Lung (tissue), 12 donors: Measurements from ENCODE around the gene SUCLG1. TPM values are rescaled to one million over a fixed set of nuclear protein-coding genes. Genes with fewer than 3 reads are reported as not detected.

ENCODE experiments used
- ATAC-seq: fragments of 200-7000 bp; cut with Tn5 transposase; one replicate; pipeline ENCODE4 v1.9.1; 2020; ENCODE audit warnings: moderate number of reproducible peaks; ENCODE audit not compliant: insufficient read depth, low FRiP score
- DNase-seq, 3 donors: peaks; one replicate each; pipeline ENCODE4 v3.0.0-alpha.2; 2013 to 2017
- H3K27ac ChIP-seq, 2 donors: one replicate each; pipeline ENCODE4 v1.5.1; 2013; ENCODE audit warnings: mild to moderate bottlenecking in 2 of 2, moderate library complexity in 2 of 2, control low read depth in 1 of 2, inconsistent platforms in 1 of 2, low read depth in 1 of 2, low read length in 1 of 2
- H3K27me3 ChIP-seq, 3 donors: one replicate each; pipeline ENCODE4 v1.5.1; 2013; ENCODE audit warnings: low read length in 2 of 3; ENCODE audit not compliant: control insufficient read depth in 3 of 3, insufficient read depth in 3 of 3
- H3K36me3 ChIP-seq, 4 donors: one replicate each; pipeline ENCODE4 v1.5.1; 2013; ENCODE audit warnings: low read length in 4 of 4, mild to moderate bottlenecking in 1 of 4, moderate library complexity in 1 of 4; ENCODE audit not compliant: control insufficient read depth in 4 of 4, insufficient read depth in 4 of 4
- H3K4me1 ChIP-seq, 5 donors: one replicate each; pipeline ENCODE4 v1.5.1; 2013; ENCODE audit warnings: low read length in 5 of 5, mild to moderate bottlenecking in 2 of 5, moderate library complexity in 1 of 5; ENCODE audit not compliant: control insufficient read depth in 5 of 5, insufficient read depth in 5 of 5
- H3K4me3 ChIP-seq: one replicate; pipeline ENCODE4 v1.5.1; 2013; ENCODE audit warnings: mild to moderate bottlenecking, control low read depth, moderate library complexity
- H3K9ac ChIP-seq, 2 donors: one replicate each; pipeline ENCODE4 v1.5.1; 2013; ENCODE audit warnings: low read length in 2 of 2, control low read depth in 1 of 2; ENCODE audit not compliant: insufficient read depth in 1 of 2
- H3K9me3 ChIP-seq, 4 donors: one replicate each; pipeline ENCODE4 v1.5.1; 2013; ENCODE audit warnings: low read length in 3 of 4, mild to moderate bottlenecking in 1 of 4, moderate library complexity in 1 of 4; ENCODE audit not compliant: control insufficient read depth in 4 of 4, insufficient read depth in 3 of 4
- WGBS, 2 donors: extraction: QIAGEN DNeasy Blood & Tissue Kit; methylation state at CpG; one replicate each; pipeline ENCODE4 v1.1.7; 2013; 5-methylcytosine and 5-hydroxymethylcytosine counted together
- polyA plus RNA-seq, 2 donors: library from polyadenylated mRNA; stranded (reverse); fragments of 200-250 nt; gene quantifications; one replicate each; pipeline ENCODE4 v1.2.1, GENCODE V29; 2013
- total RNA-seq, 2 donors: library from RNA; depleted of rRNA in 1 of 2; stranded (reverse); fragments of >200 nt in 1 of 2; gene quantifications; one replicate each; pipeline ENCODE4 v1.2.1, GENCODE V29; 2014 to 2021
- TF ChIP-seq, protein P1 (sequence below): IDR thresholded peaks from 2 replicates; pipeline ENCODE4 v1.5.1; 2012; ENCODE audit warnings: mild to moderate bottlenecking; ENCODE audit errors: control extremely low read depth, extremely low read depth
- donor health status: control.
- donor health status: control.
- donor health status: Bipolar disorder and iron deficiency.
- donor health status: healthy.
- donor health status: DM: yes; HTN: yes; CAD: no.

Gene SUCLG1
- total and polyA plus RNA-seq, 4 donors = 56.2 to 87.4 (median 63.9) TPM

DNA sequence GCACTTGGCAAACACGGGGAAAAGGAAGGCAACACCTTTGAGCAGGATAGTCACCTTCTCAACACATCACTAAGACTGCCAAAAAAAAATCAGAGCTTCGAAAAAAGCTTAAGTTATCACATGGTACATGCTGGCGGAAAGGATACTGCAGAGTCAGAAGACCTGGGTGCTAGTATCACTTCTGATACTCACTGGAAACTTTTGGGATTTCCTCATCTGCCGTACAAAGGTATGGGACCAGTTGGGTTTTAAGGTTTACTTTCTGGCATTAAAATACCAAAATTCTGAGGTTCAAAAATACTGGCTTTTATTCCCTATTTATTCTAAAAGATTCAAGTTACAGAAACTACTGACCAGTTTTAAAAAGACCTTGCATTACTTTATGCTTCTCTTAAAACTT, 2.9 kb downstream of the SUCLG1 start:
- 62 to 69% methylated on average over 4 of the region's 4 CpGs for WGBS, 2 donors
- TF ChIP-seq, protein P1, sequence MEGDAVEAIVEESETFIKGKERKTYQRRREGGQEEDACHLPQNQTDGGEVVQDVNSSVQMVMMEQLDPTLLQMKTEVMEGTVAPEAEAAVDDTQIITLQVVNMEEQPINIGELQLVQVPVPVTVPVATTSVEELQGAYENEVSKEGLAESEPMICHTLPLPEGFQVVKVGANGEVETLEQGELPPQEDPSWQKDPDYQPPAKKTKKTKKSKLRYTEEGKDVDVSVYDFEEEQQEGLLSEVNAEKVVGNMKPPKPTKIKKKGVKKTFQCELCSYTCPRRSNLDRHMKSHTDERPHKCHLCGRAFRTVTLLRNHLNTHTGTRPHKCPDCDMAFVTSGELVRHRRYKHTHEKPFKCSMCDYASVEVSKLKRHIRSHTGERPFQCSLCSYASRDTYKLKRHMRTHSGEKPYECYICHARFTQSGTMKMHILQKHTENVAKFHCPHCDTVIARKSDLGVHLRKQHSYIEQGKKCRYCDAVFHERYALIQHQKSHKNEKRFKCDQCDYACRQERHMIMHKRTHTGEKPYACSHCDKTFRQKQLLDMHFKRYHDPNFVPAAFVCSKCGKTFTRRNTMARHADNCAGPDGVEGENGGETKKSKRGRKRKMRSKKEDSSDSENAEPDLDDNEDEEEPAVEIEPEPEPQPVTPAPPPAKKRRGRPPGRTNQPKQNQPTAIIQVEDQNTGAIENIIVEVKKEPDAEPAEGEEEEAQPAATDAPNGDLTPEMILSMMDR = no peak
- Histone ChIP-seq H3K4me1 (peaks cover 0 to 39% (median 13%) of the 10 kb centered on the region in 5 donors), H3K9ac (no peak overlapping the region), H3K9me3 (no peaks in the 10 kb centered on the region), H3K27me3 (no peaks in the 10 kb centered on the region), H3K27ac (no peak overlapping the region), H3K36me3 (peaks cover 0 to 9% (median 3%) of the 10 kb centered on the region in 4 donors), H3K4me3 (no peak overlapping the region)
- no peak for ATAC-seq
- DNase-seq = no peak

DNA sequence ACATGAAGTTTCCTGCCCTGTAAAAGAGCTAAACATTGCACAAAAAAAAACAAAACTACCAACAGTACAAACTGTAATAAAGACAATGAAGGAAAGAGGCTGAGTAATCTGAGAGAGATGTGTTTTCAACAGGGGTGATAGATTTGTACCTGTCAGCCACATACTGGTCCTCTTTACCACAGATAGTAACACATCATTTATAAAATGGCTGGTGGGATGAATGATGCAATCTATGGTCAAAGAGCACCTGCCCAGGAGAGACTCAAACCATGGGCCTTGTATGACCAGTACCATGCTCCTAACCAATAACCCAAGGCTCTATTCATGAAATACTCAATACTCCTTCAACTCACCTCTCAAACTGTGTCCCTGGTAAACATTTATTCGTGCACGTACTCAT, 4.5 kb downstream of the SUCLG1 start:
- no peaks in the 10 kb centered on the region for H3K9me3 ChIP-seq
- ATAC-seq (no peak), DNase-seq (no peak)
- no peaks in the 10 kb centered on the region for H3K27me3 ChIP-seq
- H3K27ac ChIP-seq = no peak overlapping the region
- TF ChIP-seq, protein P1 = no peak
- peaks cover 0 to 9% (median 4%) of the 10 kb centered on the region in 4 donors for H3K36me3 ChIP-seq
- H3K4me3 ChIP-seq = no peak overlapping the region
- H3K9ac ChIP-seq = no peak overlapping the region
- H3K4me1 ChIP-seq = peaks cover 3 to 47% (median 15%) of the 10 kb centered on the region in 5 donors
- 94% methylated on average over 2 of the region's 2 CpGs for WGBS, 2 donors

DNA sequence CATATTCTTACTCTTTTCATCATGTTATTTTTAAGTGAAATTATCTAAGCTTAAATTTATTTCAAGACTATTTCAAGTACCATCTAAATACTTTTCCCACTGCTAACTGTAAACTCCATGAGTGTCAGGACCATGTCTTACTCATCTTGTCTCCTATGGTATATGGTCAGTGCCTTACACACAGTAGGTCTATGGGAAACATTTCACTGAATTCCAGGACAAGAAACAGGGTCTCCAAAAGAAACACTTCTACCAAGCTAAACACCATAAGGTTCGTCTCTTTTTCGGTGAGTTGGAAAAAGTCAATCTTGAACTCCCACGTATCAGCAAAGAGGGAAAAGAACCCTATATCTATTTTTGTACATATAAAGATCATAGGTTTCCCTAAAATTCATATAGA, 6.5 kb downstream of the SUCLG1 start:
- no peaks in the 10 kb centered on the region for H3K9me3 ChIP-seq
- H3K36me3 ChIP-seq = peaks cover 0 to 12% (median 4%) of the 10 kb centered on the region in 4 donors
- no peak for DNase-seq
- ATAC-seq = no peak
- H3K4me1 ChIP-seq = peaks cover 2 to 40% (median 7%) of the 10 kb centered on the region in 5 donors
- TF ChIP-seq, protein P1 = no peak
- no peak overlapping the region for H3K4me3 ChIP-seq
- no peak overlapping the region for H3K27ac ChIP-seq
- H3K27me3 ChIP-seq = no peaks in the 10 kb centered on the region
- WGBS, 2 donors = 96 to 97% methylated on average over 3 of the region's 3 CpGs
- no peak overlapping the region for H3K9ac ChIP-seq

DNA sequence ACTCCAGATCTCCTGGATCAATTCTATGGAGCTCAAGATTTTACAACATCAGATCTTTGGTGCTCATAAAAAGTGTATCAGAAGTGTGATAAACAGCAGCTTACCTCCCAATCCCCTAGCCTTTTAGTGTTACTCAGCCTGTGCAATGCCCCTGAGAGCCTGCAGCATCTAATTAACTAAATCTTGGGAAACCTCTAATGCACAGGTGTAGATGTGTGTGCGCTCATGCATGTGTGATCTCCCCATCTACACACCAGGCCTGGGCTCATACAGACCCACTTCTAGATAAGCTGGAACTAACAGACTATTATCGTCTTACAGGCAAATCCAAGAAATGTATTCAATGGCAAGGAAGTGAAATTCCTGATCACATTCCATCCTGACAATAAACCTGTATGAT, 7.5 kb downstream of the SUCLG1 start:
- 89 to 94% methylated on average over 2 of the region's 2 CpGs for WGBS, 2 donors
- ATAC-seq (no peak), DNase-seq (no peak)
- Histone ChIP-seq H3K9ac (no peak overlapping the region), H3K36me3 (peaks cover 0 to 13% (median 6%) of the 10 kb centered on the region in 4 donors), H3K4me1 (peaks cover 0 to 31% (median 3%) of the 10 kb centered on the region in 5 donors), H3K27ac (no peak overlapping the region), H3K27me3 (no peaks in the 10 kb centered on the region), H3K4me3 (no peak overlapping the region), H3K9me3 (no peaks in the 10 kb centered on the region)
- TF ChIP-seq, protein P1 = no peak
